GM21723 (cell line): Measurements from ENCODE around the gene USP35.

Experiments
- ATAC-seq: cut with Tn5 transposase; IDR thresholded peaks from one replicate; pipeline ENCODE4 v1.9.1; 2021; ENCODE audit warnings: mild to moderate bottlenecking, moderate library complexity; ENCODE audit not compliant: unreplicated experiment

USP35 gene, protein sequence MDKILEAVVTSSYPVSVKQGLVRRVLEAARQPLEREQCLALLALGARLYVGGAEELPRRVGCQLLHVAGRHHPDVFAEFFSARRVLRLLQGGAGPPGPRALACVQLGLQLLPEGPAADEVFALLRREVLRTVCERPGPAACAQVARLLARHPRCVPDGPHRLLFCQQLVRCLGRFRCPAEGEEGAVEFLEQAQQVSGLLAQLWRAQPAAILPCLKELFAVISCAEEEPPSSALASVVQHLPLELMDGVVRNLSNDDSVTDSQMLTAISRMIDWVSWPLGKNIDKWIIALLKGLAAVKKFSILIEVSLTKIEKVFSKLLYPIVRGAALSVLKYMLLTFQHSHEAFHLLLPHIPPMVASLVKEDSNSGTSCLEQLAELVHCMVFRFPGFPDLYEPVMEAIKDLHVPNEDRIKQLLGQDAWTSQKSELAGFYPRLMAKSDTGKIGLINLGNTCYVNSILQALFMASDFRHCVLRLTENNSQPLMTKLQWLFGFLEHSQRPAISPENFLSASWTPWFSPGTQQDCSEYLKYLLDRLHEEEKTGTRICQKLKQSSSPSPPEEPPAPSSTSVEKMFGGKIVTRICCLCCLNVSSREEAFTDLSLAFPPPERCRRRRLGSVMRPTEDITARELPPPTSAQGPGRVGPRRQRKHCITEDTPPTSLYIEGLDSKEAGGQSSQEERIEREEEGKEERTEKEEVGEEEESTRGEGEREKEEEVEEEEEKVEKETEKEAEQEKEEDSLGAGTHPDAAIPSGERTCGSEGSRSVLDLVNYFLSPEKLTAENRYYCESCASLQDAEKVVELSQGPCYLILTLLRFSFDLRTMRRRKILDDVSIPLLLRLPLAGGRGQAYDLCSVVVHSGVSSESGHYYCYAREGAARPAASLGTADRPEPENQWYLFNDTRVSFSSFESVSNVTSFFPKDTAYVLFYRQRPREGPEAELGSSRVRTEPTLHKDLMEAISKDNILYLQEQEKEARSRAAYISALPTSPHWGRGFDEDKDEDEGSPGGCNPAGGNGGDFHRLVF

DNA sequence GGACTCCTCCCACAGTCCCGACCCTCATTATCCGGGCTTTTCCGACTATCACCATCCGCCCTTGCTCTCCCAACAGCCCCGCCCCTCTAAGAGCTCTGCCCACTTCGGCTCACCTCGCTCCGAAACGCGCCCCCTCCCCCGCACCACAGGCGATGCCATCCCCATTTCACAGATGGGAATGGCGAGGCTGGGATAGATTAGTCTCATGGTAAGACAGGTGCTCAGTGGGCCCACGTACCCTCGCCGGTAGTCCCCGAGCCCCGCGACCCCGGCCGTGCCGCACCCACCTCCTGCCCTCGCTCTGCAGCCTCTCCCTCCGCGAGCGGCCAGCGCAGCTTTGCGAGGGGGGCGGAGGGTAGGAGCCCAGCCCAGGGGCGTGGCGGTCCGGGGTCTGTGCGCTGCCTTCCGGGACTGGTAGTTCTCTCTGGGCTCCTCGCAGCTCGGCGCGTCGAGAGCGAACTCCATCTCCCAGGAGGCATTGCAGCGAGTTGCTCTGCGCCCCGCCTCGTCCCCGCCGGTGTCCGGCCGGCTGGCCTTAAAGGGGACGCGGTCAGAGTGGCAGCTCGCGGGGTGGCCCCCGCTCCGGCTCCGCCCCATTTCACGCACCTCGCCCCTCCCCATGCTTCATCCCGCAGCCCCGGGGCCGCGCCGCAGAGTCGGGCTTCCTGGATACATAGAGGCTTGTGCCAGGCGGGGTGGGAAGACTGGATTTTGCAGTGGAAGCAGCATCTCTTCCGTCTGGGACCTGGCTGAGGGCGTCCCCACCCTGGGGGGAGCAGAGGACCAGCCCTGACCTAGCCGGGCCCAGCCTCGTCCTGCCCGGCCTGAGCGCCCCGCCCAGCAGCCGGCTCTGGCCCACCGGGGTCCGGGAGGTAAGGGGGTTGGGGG lies at the start of gene USP35, which contains the start of gene KCTD21:
Gene USP35, plus strand, starts transcription at position 634 of the 888 bp plus-strand sequence. CDS start 7,327 bp downstream, outside the sequence.
Gene KCTD21, minus strand, starts transcription at position 341 of the 888 bp plus-strand sequence. CDS start 14,072 bp downstream, outside the sequence.
- peak; percentile 97 for ATAC-seq

DNA sequence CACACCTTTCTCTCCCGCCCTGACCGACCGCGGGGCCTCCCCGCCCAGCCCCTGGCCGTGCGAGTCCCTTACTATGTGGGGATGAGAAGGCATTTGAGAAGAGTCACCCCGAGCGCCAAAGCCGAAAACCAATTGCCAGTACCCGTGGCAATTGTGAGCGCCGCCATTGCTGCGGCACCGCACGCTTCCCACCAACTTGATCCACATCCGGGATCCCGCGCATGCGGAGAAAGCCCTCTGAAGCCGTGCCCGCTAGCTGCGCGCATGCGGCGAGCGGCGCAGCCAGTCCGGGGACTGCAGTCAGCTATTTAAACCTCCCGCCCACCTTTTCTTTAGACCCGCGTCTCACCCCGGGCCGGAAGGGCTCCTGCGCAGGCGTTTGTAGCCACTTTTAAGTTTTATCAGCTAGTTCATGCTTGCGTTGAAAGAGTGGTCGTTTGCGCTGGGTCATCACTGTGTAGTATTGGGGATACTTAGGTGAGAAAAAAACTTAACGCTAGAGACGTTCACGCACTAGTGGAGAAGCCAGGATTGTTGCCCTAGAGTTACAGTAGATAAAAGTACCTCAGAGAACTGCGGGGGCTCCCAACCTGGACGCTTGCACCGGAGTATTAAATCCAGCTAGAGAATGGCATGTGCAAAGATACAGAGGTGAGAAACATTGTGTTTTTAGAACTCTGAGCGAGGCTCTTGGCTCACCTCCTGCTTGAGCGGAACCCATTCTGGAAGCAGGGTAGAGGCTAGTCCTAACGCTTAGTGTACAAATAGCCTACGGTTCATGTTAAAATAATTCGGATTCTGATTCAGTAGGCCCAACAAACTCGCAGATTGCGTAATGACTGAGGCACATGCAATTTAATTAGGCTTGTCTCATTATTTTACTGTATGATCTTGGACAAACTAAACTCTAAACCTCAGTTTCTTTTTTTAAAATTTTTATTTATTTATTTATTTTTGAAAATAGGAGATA lies 49.0 kb upstream of the USP35 start, which contains the start of gene ALG8:
Gene ALG8, minus strand, starts transcription at position 205 of the 970 bp plus-strand sequence. Its CDS starts 38 bp downstream, at position 167.
- ATAC-seq: peak; percentile 95

DNA sequence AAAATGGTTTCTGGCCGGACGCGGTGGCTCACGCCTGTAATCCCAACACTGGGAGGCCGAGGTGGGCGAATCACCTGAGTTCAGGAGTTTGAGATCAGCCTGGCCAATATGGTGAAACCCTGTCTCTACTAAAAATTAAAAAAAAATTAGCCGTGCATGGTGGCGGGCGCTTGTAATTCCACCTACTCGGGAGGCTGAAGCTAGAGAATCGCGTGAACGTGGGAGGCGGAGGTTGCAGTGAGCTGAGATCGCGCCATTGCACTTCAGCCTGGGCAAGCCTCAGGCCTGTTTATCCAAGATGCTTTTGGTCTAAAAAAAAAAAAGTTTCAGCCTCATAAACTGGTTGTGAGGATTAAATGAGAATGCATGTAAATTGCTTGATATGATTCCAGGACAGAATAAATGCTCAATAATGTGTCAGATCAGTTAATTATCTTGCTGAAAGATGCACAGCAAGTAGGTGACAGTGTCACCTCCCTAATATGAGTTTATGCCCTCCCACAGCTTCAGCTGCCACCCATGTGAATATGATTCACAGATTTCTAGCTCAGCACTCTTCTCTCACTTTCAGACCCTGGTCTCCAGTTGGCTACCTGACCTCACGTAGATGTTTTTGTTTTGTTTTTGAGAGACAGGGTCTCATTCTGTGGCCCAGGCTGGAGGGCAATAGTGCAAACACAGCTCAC lies 48.2 kb upstream of the USP35 start:
- ATAC-seq: no peak

DNA sequence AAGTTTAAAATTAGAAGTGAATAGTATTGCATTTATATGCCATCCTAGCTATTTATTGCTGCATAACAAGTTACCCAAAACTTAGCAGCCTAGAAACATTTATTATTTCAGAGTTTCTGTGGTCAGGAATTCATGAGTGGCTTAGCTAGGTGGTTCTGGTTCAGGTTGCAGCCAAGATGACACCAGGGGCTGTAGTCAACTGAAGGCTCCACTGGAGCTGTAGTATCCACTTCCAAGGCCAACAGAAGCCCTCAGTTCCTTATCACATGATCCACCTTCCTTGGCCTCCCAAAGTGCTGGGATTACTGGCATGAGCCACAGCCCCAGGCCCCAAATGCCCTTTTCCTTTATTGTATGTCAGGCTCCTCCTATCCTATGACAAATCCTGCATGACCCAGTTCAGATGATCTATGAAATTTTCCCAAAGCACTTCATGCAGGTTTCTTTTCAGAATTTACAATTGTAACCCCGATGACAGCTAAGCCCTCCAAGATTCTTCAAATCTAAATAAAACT lies 43.2 kb upstream of the USP35 start:
- no peak for ATAC-seq

DNA sequence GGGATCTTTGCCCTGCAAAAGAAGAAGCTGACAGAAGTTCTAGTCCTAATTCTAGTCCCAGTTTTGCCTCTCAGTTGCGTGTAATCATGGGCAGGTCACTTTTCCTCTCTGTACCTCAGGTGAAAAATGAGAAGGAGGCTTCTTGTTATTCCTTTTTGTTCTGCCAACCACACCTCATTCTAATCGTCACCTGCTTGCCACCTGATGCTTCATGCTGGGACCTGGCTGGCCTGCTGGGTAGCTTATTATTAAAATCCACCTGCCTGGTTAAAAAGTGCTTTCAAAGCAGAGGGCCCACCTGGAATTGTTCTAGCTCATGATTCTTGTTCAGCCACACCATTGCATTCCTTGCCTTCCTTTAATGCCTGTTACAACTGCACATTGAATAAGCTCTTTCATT lies 40.9 kb upstream of the USP35 start:
- no peak for ATAC-seq

DNA sequence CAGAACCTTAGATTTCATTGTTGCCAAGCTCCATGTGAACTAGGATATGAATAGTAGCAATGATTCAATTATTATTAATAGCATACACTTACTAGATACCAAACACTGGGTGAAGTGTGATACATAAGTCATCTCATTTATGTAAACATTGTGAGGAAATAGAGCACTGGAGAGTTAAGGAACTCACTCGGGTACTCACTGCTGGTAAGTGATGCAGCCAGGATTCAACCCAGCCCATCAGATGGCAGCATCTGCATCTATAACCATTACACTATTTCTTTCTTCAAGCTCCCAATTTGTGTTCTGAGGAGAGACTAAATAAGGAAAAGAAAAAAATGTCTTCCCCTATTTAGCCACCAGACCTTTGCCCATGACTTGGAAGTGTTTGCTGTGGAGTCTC lies 39.1 kb upstream of the USP35 start:
- no peak for ATAC-seq

DNA sequence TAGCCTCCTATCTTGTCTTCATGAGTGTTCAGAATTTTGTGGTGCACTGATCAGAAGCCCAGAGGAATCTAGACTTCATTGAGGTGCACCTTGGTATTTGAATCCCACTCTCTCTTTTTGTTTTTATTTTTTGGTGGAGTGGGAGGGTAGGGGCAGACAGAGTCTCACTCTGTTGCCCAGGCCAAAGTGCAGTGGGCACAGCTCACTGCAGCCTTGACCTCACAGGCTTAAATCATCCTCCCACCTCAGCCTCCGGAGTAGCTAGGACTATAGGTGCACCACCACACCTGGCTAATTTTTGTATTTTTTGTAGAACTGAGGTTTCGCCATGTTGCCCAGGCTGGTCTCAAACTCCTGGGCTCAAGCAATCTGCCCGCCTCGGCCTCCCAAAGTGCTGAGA lies 38.4 kb upstream of the USP35 start:
- no peak for ATAC-seq

DNA sequence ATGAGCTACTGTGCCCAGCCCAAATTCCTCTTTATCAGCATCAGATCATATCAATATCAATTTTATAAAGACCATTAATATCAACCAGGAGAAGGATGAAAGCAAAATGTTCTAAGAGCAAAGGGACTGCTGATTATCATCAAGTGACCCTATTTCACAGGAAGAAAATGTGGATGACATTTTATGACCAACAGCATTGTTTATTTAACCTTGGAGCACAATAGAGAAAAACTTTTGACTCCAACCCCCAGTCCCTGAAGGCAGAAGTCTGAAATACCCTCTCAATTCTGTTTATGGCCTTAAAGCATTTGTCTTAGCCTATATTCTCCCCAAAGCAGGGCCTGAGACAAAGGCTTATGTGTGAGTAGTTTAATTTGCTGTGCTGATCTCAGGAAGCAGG lies 38.0 kb upstream of the USP35 start:
- ATAC-seq: no peak

DNA sequence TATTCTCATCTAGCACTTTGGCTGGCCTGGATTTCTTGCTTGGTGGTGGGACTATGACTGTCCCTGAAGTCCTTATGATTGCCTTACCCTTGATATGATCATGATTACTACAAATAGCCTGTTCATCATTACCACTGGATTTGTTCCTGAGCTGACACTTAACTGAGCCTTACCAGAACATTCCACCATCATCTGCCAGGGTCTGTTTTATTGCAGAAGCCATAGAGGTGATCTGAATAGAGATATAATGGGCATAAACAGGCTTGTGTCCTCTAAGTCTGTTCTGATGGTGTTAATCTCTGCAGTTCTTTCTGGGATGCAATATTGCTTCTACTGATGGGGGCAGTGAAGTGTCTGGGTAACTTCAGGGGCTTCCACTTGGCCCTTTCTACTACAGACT lies 36.9 kb upstream of the USP35 start:
- ATAC-seq: no peak

DNA sequence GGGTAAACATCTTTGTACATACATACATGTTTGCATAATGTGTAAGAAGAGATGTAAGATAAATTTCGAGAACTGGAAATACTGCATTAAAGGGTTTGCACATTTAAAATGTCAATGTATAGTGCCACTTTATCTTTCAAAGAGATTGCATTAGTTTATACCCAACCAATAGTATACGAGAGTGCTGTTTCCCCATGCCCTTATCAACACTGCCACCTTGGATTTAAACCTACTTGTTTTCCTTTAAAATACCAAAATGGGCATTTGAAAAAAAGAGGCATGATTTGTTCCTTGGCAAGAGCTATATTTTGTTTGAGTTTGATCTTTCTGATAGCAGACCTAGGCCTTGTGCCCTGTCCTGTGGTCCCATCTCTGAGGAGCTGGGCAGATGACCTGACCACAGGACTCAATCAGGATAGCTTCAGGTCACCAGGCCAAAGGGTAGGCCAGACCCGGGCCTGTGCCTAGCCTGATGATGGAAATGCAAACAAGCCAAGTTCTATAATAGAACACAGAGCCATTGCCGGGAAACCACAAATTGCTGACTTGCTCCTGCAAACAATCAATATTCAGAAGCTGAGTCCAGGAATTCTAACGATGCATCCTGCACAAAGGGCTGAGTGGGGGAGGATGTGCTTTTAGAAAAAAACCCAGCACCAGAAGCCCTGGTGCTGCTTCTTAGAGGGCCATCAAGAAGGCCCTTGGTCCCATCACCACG lies 32.4 kb upstream of the USP35 start:
- no peak for ATAC-seq

DNA sequence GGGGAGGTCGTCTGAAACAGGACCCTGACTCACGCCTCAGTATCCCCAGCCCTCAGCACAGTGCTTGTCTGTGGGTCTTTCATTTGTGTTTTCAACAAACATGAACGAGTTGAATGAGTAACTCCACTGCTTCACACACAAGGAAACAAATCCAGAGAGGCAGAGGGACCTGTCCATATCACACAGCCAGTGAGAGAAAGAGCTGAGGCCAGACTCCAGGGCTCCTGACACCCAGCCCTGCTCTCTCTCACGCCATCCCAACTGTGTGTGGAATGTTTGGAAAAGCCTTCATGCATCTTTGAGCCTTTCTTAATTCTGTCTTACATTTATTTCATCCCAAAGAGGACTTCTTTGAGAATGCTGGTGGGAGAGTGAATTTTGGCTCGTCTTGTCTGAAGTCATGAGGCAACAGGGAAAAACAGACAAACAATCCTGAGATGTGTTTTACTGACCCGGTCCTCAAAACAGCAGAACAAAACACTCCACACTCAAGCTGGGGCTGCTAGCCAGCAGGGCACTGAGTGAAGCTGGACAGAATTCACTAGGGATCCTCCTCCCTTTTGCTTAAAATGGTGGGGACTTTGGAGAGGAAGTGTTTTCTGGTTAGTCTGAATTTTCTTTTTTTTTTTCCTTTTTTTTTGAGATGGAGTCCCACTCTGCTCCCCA lies 29.6 kb upstream of the USP35 start:
- ATAC-seq: no peak

DNA sequence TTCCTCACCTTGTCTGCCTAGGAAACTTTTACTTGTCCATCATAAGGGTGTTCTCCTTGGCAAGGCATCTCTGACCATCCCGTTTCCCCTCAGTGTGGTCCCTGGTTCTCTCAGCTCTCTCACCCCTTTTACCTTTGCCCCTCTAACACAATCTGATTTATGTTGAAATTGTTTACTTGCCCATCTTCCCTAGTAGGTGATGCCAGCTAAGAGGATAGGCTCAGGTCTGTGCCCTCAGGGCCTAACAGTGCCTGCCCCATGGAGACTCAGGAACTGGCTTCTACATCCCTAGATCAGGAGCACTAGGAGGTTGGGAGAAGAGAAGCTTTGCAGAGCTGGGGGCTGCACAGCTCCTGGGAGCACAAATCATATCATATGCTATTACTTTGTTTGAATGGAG lies 28.2 kb upstream of the USP35 start:
- ATAC-seq: no peak

DNA sequence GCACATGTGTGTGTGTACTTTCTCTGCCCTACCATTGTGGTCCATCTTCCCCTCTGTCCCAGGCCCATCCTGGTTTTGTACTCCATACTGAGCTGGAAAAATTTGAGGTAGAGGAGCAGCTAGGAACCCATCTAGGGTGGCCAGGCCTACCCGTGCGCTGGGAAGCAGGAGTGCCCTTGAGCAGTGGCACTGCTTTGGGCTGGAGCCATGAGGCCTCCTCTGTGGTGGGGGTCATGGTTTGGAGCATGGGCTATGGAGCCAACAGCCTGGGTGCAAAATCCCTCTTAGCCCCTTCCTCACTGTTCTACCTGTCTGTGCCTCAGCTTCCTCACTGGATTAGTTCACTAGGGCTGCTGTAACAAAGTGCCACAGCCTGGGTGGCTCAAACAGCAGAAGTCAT lies 27.4 kb upstream of the USP35 start:
- ATAC-seq: no peak

DNA sequence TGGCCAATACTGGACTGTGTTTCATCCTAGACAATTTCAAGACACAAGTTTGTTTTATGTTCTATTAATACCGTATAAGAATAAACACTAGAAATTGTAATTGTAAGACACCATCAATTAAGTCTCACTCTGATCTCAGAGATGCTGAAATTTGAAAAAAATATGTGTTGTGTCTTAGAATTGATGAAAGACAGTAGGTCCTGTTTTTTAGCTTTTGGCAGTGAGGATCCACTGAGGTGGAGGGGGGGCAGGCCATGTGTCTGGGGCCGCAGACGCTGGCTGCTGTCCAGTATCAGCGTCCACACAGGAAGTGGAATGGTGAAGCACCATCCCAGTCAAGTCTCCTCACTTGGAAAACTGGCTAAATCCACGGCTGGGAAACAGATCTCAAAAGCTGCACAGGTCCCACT lies 26.8 kb upstream of the USP35 start:
- no peak for ATAC-seq

DNA sequence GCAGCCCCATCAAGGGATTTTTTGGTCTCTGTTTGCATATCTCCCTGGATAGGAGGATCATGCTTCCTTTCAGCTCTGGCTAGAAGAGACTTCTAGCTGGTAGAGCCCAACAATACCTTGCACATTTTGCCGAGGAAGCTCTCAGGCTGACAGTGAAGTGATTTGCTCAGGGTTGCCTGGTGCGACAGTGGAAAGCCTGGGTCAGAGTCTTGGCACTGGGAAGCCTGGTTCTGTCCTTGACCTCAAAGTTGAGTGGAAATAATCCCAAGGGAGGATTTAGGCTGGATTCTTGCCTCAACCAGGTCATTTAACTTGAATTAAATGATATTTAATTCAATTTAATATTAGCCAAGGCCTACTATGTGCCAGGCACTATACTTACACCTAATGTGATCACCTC lies 24.9 kb upstream of the USP35 start:
- no peak for ATAC-seq

DNA sequence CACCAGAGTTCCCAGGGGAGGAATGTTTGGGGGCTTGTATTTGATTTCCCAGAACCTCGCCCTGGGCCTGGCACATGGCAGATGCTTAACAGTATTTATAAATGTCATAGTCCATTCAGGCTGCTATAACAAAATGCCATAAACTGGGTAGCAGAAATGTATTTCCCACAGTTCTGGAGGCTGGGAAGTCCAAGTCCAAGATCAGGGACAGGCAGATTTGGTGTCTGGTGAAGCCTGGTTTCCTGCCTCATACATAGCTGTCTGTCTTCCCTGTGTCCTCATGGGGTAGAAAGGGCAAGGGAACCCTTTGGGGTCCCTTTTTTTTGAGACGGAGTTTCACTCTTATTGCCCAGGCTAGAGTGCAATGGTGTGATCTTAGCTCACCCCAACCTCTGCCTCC lies 24.2 kb upstream of the USP35 start:
- no peak for ATAC-seq

DNA sequence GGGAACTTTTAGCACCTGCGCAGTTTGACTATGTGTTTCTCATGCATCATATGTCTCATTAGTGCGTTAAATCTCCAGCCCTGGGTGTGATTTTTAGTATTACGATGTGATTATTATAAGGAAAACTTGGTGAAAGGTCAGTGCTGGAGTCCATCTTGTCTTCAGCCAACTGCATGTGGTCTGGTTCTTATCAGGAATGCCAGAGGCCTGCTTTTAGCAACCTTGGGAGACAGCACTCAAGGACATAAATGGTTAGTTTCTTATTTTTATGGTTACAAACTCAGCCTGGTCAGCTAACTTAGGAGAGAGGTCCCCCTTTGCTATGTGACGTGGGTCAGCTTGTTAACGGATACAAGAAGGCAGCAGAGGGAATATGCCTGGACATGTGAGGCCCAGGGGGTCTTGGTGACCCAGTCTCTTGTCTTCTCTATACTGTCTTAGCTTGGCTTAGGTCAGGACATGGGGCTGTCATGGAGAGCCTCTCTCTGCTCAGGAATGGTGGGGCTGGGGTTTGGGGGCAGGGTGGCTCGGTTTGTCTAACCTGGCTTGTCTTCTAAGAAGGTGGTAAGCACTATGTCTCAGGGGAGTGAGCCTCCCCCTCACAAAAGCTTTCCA lies 21.8 kb upstream of the USP35 start:
- no peak for ATAC-seq
